ENCODE results near the gene TRIM3.
"Not testable (repeated sequence)": the region's sequence is repeated elsewhere in the genome, so short reads cannot be mapped to it uniquely, and the experiment has no call there.

Gene TRIM3

GRCh38 chr11:6473451-6474412 is at the start of gene TRIM3:
TRIM3 (minus strand) TSS chr11:6473941; CDS start chr11:6465695, 8,246 bp downstream.
- peak; percentile 85 to 91 for DNase-seq

GRCh38 chr11:6523253-6523652 is 49.5 kb upstream of the TRIM3 start:
- DNase-seq: no peak

GRCh38 chr11:6521946-6522345 is 48.2 kb upstream of the TRIM3 start:
- DNase-seq: not testable (repeated sequence)

GRCh38 chr11:6520265-6520664 is 46.5 kb upstream of the TRIM3 start:
- DNase-seq: no peak

- DNase-seq: no peak
These were observed 43.1 kb upstream of the TRIM3 start for GRCh38 chr11:6516865-6517264.

- peak; percentile 37 to 55 for DNase-seq
These were observed 32.0 kb upstream of the TRIM3 start for GRCh38 chr11:6505577-6506240.

GRCh38 chr11:6504166-6504565 is 30.4 kb upstream of the TRIM3 start:
- no peak for DNase-seq

- DNase-seq: no peak
These were observed 28.6 kb upstream of the TRIM3 start for GRCh38 chr11:6502382-6502781.

- DNase-seq: no peak
These were observed 24.8 kb upstream of the TRIM3 start for GRCh38 chr11:6498544-6498943.

GRCh38 chr11:6498121-6498520 is 24.4 kb upstream of the TRIM3 start:
- no peak for DNase-seq

GRCh38 chr11:6497069-6497839 is 23.5 kb upstream of the TRIM3 start, which contains the start of gene DNHD1:
DNHD1 (plus strand) TSS chr11:6497280; CDS start chr11:6498216, 936 bp downstream.
- DNase-seq: no peak

GRCh38 chr11:6489306-6489705 is 15.6 kb upstream of the TRIM3 start:
- no peak for DNase-seq

- no peak for DNase-seq
These were observed 15.1 kb upstream of the TRIM3 start for GRCh38 chr11:6488821-6489220.

GRCh38 chr11:6488342-6488741 is 14.6 kb upstream of the TRIM3 start:
- no peak for DNase-seq

- no peak for DNase-seq
These were observed 13.2 kb upstream of the TRIM3 start for GRCh38 chr11:6486938-6487337.

GRCh38 chr11:6486256-6486655 is 12.5 kb upstream of the TRIM3 start:
- DNase-seq: no peak

GRCh38 chr11:6485661-6486060 is 11.9 kb upstream of the TRIM3 start:
- DNase-seq: no peak

GRCh38 chr11:6483015-6483414 is 9.3 kb upstream of the TRIM3 start:
- no peak for DNase-seq

- no peak for DNase-seq
These were observed 8.7 kb upstream of the TRIM3 start for GRCh38 chr11:6482441-6482840.

- DNase-seq: no peak
These were observed 8.2 kb upstream of the TRIM3 start for GRCh38 chr11:6481924-6482275.

- peak; percentile 96 to 97 for DNase-seq
These were observed 7.5 kb upstream of the TRIM3 start, which contains the start of the genes ARFIP2 and TIMM10B for GRCh38 chr11:6481012-6481923. ARFIP2 (minus strand) TSS chr11:6481331; CDS start chr11:6480421, 910 bp downstream. TIMM10B (plus strand) TSS chr11:6481501; CDS start chr11:6481517, 16 bp downstream.
